Activated CD8-positive, alpha-beta memory T cell treated with anti-CD3 and anti-CD28 coated beads for 36 hours (primary cell): Measurements from ENCODE around the gene BUD23. TPM values are rescaled to one million over a fixed set of nuclear protein-coding genes. Genes with fewer than 3 reads are reported as not detected.

Experiments used
- total RNA-seq, 2 experiments: library from RNA; stranded (reverse); gene quantifications; one replicate each; pipeline ENCODE4 v1.2.3, GENCODE V29; 2021

Gene BUD23
- total RNA-seq, 2 experiments from 2014 or later, result 109 to 112 TPM

Other genes starting within 250 kb of the BUD23 start
- under 1 TPM; 0.34 to 0.38 TPM for gene FZD9, start 249.8 kb upstream of the BUD23 start, total RNA-seq
- 100 to 1,000 TPM; 115 TPM for gene BAZ1B, start 161.3 kb upstream of the BUD23 start, total RNA-seq
- 10 to 100 TPM; 68.7 to 71.4 TPM for gene BCL7B, start 125.9 kb upstream of the BUD23 start, total RNA-seq
- 10 to 100 TPM; 36.3 to 37.8 TPM for gene TBL2, start 105.0 kb upstream of the BUD23 start, total RNA-seq
- not detected for gene MLXIPL, start 59.1 kb upstream of the BUD23 start, total RNA-seq
- under 1 TPM; 0.13 to 0.23 TPM for gene VPS37D, start 15.8 kb upstream of the BUD23 start, total RNA-seq
- 10 to 100 TPM in 1 of 2 experiments, 1 to 10 TPM in 1; 9.3 to 11.0 TPM for gene DNAJC30, start 144 bp upstream of the BUD23 start, total RNA-seq
- 10 to 100 TPM; 22.2 to 24.1 TPM for gene STX1A, start 36.1 kb downstream of the BUD23 start, total RNA-seq
- gene ABHD11, start 55.2 kb downstream of the BUD23 start, total RNA-seq, result 10 to 100 TPM; 26.1 to 26.6 TPM
- gene CLDN3, start 86.7 kb downstream of the BUD23 start, total RNA-seq, result not detected
- gene CLDN4, start 147.4 kb downstream of the BUD23 start, total RNA-seq, result not detected
- under 1 TPM in 1 of 2 experiments, not detected in 1; 0.21 TPM for gene METTL27, start 158.9 kb downstream of the BUD23 start, total RNA-seq
- gene TMEM270, start 177.6 kb downstream of the BUD23 start, total RNA-seq, result not detected